WTC11 (cell line): ENCODE results near the gene S100A8. TPM values are rescaled to one million over a fixed set of nuclear protein-coding genes. Genes with fewer than 3 reads are reported as not detected.

Experiments
- ATAC-seq: fragments of 200-7000 bp; cut with Tn5 transposase; 2 replicates; pipeline ENCODE4 v1.10.0; 2021; ENCODE audit warnings: mild to moderate bottlenecking, moderate library complexity
- CTCF ChIA-PET: fragments of 300-600 bp; sonication (Branson Sonifier 250); formaldehyde crosslinking; loops from one replicate; lab custom pipeline; 2021; ENCODE audit warnings: antibody characterized with exemption; lab: Charles Lee
- POLR2A ChIA-PET: fragments of 350-600 bp; sonication (Branson Sonifier 250); formaldehyde crosslinking; loops from one replicate; lab custom pipeline; 2021; ENCODE audit warnings: antibody characterized with exemption; lab: Charles Lee
- DNase-seq: peaks from one replicate; pipeline ENCODE4 v3.0.0; 2021; ENCODE audit warnings: low spot score
- H3K27ac Mint-ChIP-seq: 2 replicates; pipeline ENCODE4 v1.8.0; 2021; ENCODE audit warnings: mixed read lengths
- H3K27me3 Mint-ChIP-seq: 2 replicates; pipeline ENCODE4 v1.8.0; 2021; ENCODE audit warnings: low read depth, mild to moderate bottlenecking, moderate library complexity, mixed read lengths
- H3K36me3 Mint-ChIP-seq: 2 replicates; pipeline ENCODE4 v1.8.0; 2021; ENCODE audit warnings: mixed read lengths
- H3K4me1 Mint-ChIP-seq: 2 replicates; pipeline ENCODE4 v1.8.0; 2022; ENCODE audit warnings: mixed read lengths
- H3K4me3 Mint-ChIP-seq: 2 replicates; pipeline ENCODE4 v1.8.0; 2021; ENCODE audit warnings: mild to moderate bottlenecking, moderate library complexity, mixed read lengths
- H3K9me3 Mint-ChIP-seq: 2 replicates; pipeline ENCODE4 v1.8.0; 2021; ENCODE audit warnings: mixed read lengths
- ATF2 ChIP-seq: sonication (generic); formaldehyde crosslinking; IDR thresholded peaks from 2 replicates; pipeline ENCODE4 v1.8.1; 2022; ENCODE audit warnings: low read depth, missing genetic modification reagents, borderline replicate concordance
- ATF3 ChIP-seq: sonication (generic); formaldehyde crosslinking; conservative IDR thresholded peaks from 2 replicates; pipeline ENCODE4 v1.8.1; 2022; ENCODE audit warnings: mild to moderate bottlenecking, missing genetic modification reagents
- ATF6 ChIP-seq: sonication (generic); formaldehyde crosslinking; IDR thresholded peaks from 2 replicates; pipeline ENCODE4 v1.8.1; 2023; ENCODE audit warnings: mild to moderate bottlenecking, missing genetic modification reagents
- CBFB ChIP-seq: sonication (generic); formaldehyde crosslinking; IDR thresholded peaks from 2 replicates; pipeline ENCODE4 v1.8.1; 2022; ENCODE audit warnings: mild to moderate bottlenecking, low read depth, missing genetic modification reagents
- CREM ChIP-seq: sonication (generic); formaldehyde crosslinking; IDR thresholded peaks from 2 replicates; pipeline ENCODE4 v1.8.1; 2022; ENCODE audit warnings: mild to moderate bottlenecking, missing genetic modification reagents, moderate library complexity
- ESRRA ChIP-seq: sonication (generic); formaldehyde crosslinking; IDR thresholded peaks from 2 replicates; pipeline ENCODE4 v1.8.1; 2022; ENCODE audit warnings: mild to moderate bottlenecking, missing genetic modification reagents, borderline replicate concordance
- HMGXB4 ChIP-seq: sonication (generic); formaldehyde crosslinking; IDR thresholded peaks from 2 replicates; pipeline ENCODE4 v1.8.1; 2023; ENCODE audit warnings: mild to moderate bottlenecking, moderate library complexity, missing genetic modification reagents
- IRF2 ChIP-seq: sonication (generic); formaldehyde crosslinking; IDR thresholded peaks from 2 replicates; pipeline ENCODE4 v1.8.0; 2022; ENCODE audit warnings: low read depth, missing genetic modification reagents, borderline replicate concordance
- MAX ChIP-seq: sonication (generic); formaldehyde crosslinking; IDR thresholded peaks from 2 replicates; pipeline ENCODE4 v1.8.0; 2022; ENCODE audit warnings: mild to moderate bottlenecking, missing genetic modification reagents
- MYBL2 ChIP-seq: sonication (generic); formaldehyde crosslinking; IDR thresholded peaks from 2 replicates; pipeline ENCODE4 v1.8.1; 2023; ENCODE audit warnings: mild to moderate bottlenecking, moderate library complexity, missing genetic modification reagents
- TEAD4 ChIP-seq: sonication (generic); formaldehyde crosslinking; IDR thresholded peaks from 2 replicates; pipeline ENCODE4 v1.8.0; 2022; ENCODE audit warnings: mild to moderate bottlenecking, missing genetic modification reagents
- USF1 ChIP-seq: sonication (generic); formaldehyde crosslinking; IDR thresholded peaks from 2 replicates; pipeline ENCODE4 v1.8.0; 2022; ENCODE audit warnings: mild to moderate bottlenecking, missing genetic modification reagents
- USF2 ChIP-seq: sonication (generic); formaldehyde crosslinking; IDR thresholded peaks from 2 replicates; pipeline ENCODE4 v1.8.1; 2023; ENCODE audit warnings: mild to moderate bottlenecking, missing genetic modification reagents, moderate library complexity
- ZNF263 ChIP-seq: sonication (generic); formaldehyde crosslinking; IDR thresholded peaks from 2 replicates; pipeline ENCODE4 v1.8.1; 2022; ENCODE audit warnings: low read depth, mild to moderate bottlenecking, moderate library complexity, missing genetic modification reagents
- ZNF317 ChIP-seq: sonication (generic); formaldehyde crosslinking; IDR thresholded peaks from 2 replicates; pipeline ENCODE4 v1.8.1; 2023; ENCODE audit warnings: low read depth, mild to moderate bottlenecking, moderate library complexity, missing genetic modification reagents, borderline replicate concordance
- ZNF423 ChIP-seq: fragments of 250-450 bp; sonication (Bioruptor Pico); IDR thresholded peaks from 2 replicates; pipeline ENCODE4 v2.1.2; 2022; ENCODE audit warnings: mild to moderate bottlenecking, moderate library complexity
- ZNF532 ChIP-seq: fragments of 250-450 bp; sonication (Bioruptor Pico); IDR thresholded peaks from 2 replicates; pipeline ENCODE4 v1.9.0; 2021; ENCODE audit warnings: mild to moderate bottlenecking, borderline replicate concordance
- total RNA-seq: library from RNA; stranded (reverse); gene quantifications from 3 replicates; pipeline ENCODE4 v1.2.3, GENCODE V29; 2021

Gene S100A8
- total RNA-seq, 1 experiment from 2014 or later: not detected

- Mint-ChIP-seq H3K27me3 (0 out of 2 replicates have a peak, but pooled peaks cover 5% of the 10 kb centered on the region), H3K4me3 (no peak overlapping the region), H3K9me3 (no peaks in the 10 kb centered on the region), H3K4me1 (peaks cover 6% of the 10 kb centered on the region; the same call in 1 of the 2 replicates), H3K27ac (no peak overlapping the region), H3K36me3 (no peaks in the 10 kb centered on the region)
- ChIA-PET POLR2A (no interaction called here), CTCF (interaction anchor here (0.6 to 4.9 kb wide), 52 partner anchors 9 to 630 kb away, joined by 3 to 169 read pairs (median 5); partner anchors contain the start of genes CHTOP, PGLYRP3, RAB13 and S100A13)
- ATAC-seq (peak; percentile 87), DNase-seq (peak; percentile 80)
- TF ChIP-seq ATF6 (CRISPR knock-in tag): no peak
- TF ChIP-seq IRF2 (CRISPR knock-in tag): no peak
- peak; percentile 44; the same call in 1 of the 2 replicates for TF ChIP-seq HMGXB4 (CRISPR knock-in tag)
- TF ChIP-seq MAX (CRISPR knock-in tag): peak; percentile 47; the same call in 1 of the 2 replicates
- no peak for TF ChIP-seq USF2
- TF ChIP-seq CBFB (CRISPR knock-in tag): no peak
- TF ChIP-seq CREM (CRISPR knock-in tag): no peak
- TF ChIP-seq ZNF263: no peak
- TF ChIP-seq ZNF317 (CRISPR knock-in tag): 0 out of 2 replicates have a peak, but pooled peaks have one; percentile 9
- TF ChIP-seq ATF2 (CRISPR knock-in tag): no peak
- TF ChIP-seq ZNF532 (CRISPR knock-in tag): no peak
- TF ChIP-seq TEAD4: no peak
- no peak for TF ChIP-seq ESRRA (CRISPR knock-in tag)
- no peak for TF ChIP-seq MYBL2 (CRISPR knock-in tag)
- TF ChIP-seq ATF3 (CRISPR knock-in tag): no peak
- TF ChIP-seq USF1 (CRISPR knock-in tag): no peak
- TF ChIP-seq ZNF423 (CRISPR knock-in tag): no peak
Observed at GRCh38 chr1:153355445-153356071, 35.3 kb downstream of the S100A8 start.
